ENCODE measurements around the gene ZNF778. TPM values are rescaled to one million over a fixed set of nuclear protein-coding genes. Genes with fewer than 3 reads are reported as not detected.

The ZNF778 gene
- total and polyA plus RNA-seq, 2 of the 13 experiments (the other 11 are each of a cell fraction or from before 2014, with no cell fraction given): 3.8 to 7.2 TPM

GRCh38 chr16:89170346-89171215, 46.9 kb upstream of the ZNF778 start (continued):
- TF ChIP-seq BRCA1 (CRISPR knock-in tag; IDR thresholded peaks at IDR 0.05) (no peak), ZNF703 (CRISPR knock-in tag; IDR thresholded peaks at IDR 0.05; ENCODE audit: borderline replicate concordance) (no peak), ZNF12 (CRISPR knock-in tag; IDR thresholded peaks at IDR 0.05) (no peak), DDIT3 (CRISPR knock-in tag; IDR thresholded peaks at IDR 0.05) (no peak), ZFP41 (CRISPR knock-in tag; IDR thresholded peaks at IDR 0.05; ENCODE audit: borderline replicate concordance) (no peak)
- TF ChIP-seq, protein P1, sequence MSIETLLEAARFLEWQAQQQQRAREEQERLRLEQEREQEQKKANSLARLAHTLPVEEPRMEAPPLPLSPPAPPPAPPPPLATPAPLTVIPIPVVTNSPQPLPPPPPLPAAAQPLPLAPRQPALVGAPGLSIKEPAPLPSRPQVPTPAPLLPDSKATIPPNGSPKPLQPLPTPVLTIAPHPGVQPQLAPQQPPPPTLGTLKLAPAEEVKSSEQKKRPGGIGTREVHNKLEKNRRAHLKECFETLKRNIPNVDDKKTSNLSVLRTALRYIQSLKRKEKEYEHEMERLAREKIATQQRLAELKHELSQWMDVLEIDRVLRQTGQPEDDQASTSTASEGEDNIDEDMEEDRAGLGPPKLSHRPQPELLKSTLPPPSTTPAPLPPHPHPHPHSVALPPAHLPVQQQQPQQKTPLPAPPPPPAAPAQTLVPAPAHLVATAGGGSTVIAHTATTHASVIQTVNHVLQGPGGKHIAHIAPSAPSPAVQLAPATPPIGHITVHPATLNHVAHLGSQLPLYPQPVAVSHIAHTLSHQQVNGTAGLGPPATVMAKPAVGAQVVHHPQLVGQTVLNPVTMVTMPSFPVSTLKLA (IDR thresholded peaks at IDR 0.05): no peak

- DNase-seq (ENCODE audit: low spot score): peak; percentile 94
- peak; percentile 49 for FAIRE-seq
- Histone ChIP-seq H3K27me3 (ENCODE audit: control insufficient read depth in 1 of 2, insufficient read depth in 2 of 2, low read length in 2 of 2) (peaks cover 57 to 89% of the 10 kb centered on the region in 2 experiments), H3K4me1 (ENCODE audit: insufficient read depth, low read length) (peaks cover 69% of the 10 kb centered on the region), H3K9ac (ENCODE audit: insufficient read depth, low read depth, low read length) (no peak within 1 kb of the TSS), H3K79me2 (ENCODE audit: insufficient read depth, low read length) (no peaks in the 10 kb centered on the region), H3K4me3 (replicated peaks in 1 of 3; ENCODE audit: insufficient read depth in 1 of 3, low read depth in 2 of 3, low read length in 3 of 3) (peak within 1 kb of the TSS in 2 of 3 experiments; percentile 30 to 69; a peak in 3 of 6 replicates), H4K20me1 (ENCODE audit: insufficient read depth, low read length) (peaks cover 17% of the 10 kb centered on the region), H2AFZ (ENCODE audit: low read length) (no peak within 1 kb of the TSS), H3K36me3 (replicated peaks in 1 of 2; ENCODE audit: control insufficient read depth in 1 of 2, insufficient read depth in 2 of 2, low read length in 2 of 2) (no peaks in the 10 kb centered on the region), H3K27ac (ENCODE audit: extremely low read length, insufficient read depth, low read length) (no peak within 1 kb of the TSS), H3K9me3 (ENCODE audit: low read length) (no peaks in the 10 kb centered on the region), H3K4me2 (ENCODE audit: low read depth, low read length) (peak within 1 kb of the TSS; percentile 79)
- POLR2A ChIA-PET: interaction anchor here (0.7 to 1.3 kb wide), 13 partner anchors 12 to 434 kb away, joined by 3 to 10 read pairs (median 3); partner anchors contain the start of genes GALNS, SLC22A31 and TRAPPC2L
- in situ Hi-C loops (cut with HindIII; ENCODE audit: extremely low pct_ligation_motif_present, low pct_unique_long_range_greater_than_20kb): no loop called here
- CTCF ChIA-PET (ENCODE audit: low intra/inter-chr PET ratio, low total read pairs): no interaction called here
- intact Hi-C loops (cut with micrococcal nuclease; ENCODE audit: unreplicated experiment): loop anchor here (5.0 kb wide), 1 partner anchor 46 kb away; the partner anchor contains the start of gene ZNF778
- no TSS peak for BruUV-seq (replicated peaks)
- peak; percentile 73 for ATAC-seq
- WGBS (ENCODE audit: low lambda C conversion rate): 3% methylated on average over 62 of the region's 74 CpGs
- peak; percentile 58; the same call in 1 of the 2 replicates for TF ChIP-seq ZNF576 (CRISPR knock-in tag; IDR thresholded peaks at IDR 0.05)
- TF ChIP-seq KLF12 (CRISPR knock-in tag; IDR thresholded peaks at IDR 0.05; ENCODE audit: borderline replicate concordance): no peak
- TF ChIP-seq BRCA1 (CRISPR knock-in tag; IDR thresholded peaks at IDR 0.05): no peak
- TF ChIP-seq, protein P2, sequence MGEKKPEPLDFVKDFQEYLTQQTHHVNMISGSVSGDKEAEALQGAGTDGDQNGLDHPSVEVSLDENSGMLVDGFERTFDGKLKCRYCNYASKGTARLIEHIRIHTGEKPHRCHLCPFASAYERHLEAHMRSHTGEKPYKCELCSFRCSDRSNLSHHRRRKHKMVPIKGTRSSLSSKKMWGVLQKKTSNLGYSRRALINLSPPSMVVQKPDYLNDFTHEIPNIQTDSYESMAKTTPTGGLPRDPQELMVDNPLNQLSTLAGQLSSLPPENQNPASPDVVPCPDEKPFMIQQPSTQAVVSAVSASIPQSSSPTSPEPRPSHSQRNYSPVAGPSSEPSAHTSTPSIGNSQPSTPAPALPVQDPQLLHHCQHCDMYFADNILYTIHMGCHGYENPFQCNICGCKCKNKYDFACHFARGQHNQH (CRISPR knock-in tag; IDR thresholded peaks at IDR 0.05): no peak
- TF ChIP-seq RAD21 (CRISPR knock-in tag; IDR thresholded peaks at IDR 0.05): peak; percentile 39; the same call in 1 of the 2 replicates
- TF ChIP-seq, protein P1 (IDR thresholded peaks at IDR 0.05): peak; percentile 79
- TF ChIP-seq ZNF160 (CRISPR knock-in tag; IDR thresholded peaks at IDR 0.05): no peak
- no peak for TF ChIP-seq ZZZ3 (CRISPR knock-in tag; IDR thresholded peaks at IDR 0.05; ENCODE audit: borderline replicate concordance)
- TF ChIP-seq ZNF761 (CRISPR knock-in tag; conservative IDR thresholded peaks at IDR 0.05): no peak
- TF ChIP-seq ZSCAN29 (CRISPR knock-in tag; conservative IDR thresholded peaks at IDR 0.05): 0 out of 2 replicates have a peak, but pooled peaks have one; percentile 41
Observed at GRCh38 chr16:89171216-89172170, 46.0 kb upstream of the ZNF778 start, which contains the start of gene CDH15. TSS of gene CDH15 (plus strand) at chr16:89171748. CDS start at chr16:89171832, 84 bp downstream.

Measured in HepG2 (cell line).